Transverse colon (tissue), 4 donors: ENCODE measurements around the gene PRPS1. TPM values are rescaled to one million over a fixed set of nuclear protein-coding genes. Genes with fewer than 3 reads are reported as not detected.
"Not testable (repeated sequence)": the region's sequence is repeated elsewhere in the genome, so short reads cannot be mapped to it uniquely, and the experiment has no call there.

Source experiments
- DNase-seq: peaks from one replicate; pipeline ENCODE4 v3.0.0-alpha.2; 2019
- H3K27ac ChIP-seq, 4 donors: fragments of 200-600 bp; sonication (generic); 2 replicates each; pipeline ENCODE4 v1.5.1; 2016 to 2018; ENCODE audit warnings: inconsistent platforms in 4 of 4
- H3K27me3 ChIP-seq: fragments of 200-600 bp; sonication (generic); 2 replicates; pipeline ENCODE4 v1.5.1; 2017; ENCODE audit warnings: inconsistent platforms
- H3K36me3 ChIP-seq, 4 donors: fragments of 200-600 bp; sonication (generic); 2 replicates each; pipeline ENCODE4 v1.5.1; 2017 to 2019; ENCODE audit warnings: inconsistent platforms in 4 of 4
- H3K4me1 ChIP-seq, 4 donors: fragments of 200-600 bp; sonication (generic); 2 replicates each; pipeline ENCODE4 v1.5.1; 2017 to 2020; ENCODE audit warnings: inconsistent platforms in 4 of 4
- H3K4me3 ChIP-seq, 4 donors: fragments of 200-600 bp; sonication (generic); 1 replicate in 1 of 4; 2 replicates in 3 of 4; pipeline versions ENCODE4 v1.5.1 to v1.6.1; 2017 to 2019; ENCODE audit warnings: inconsistent platforms in 4 of 4
- H3K9me3 ChIP-seq, 2 donors: fragments of 200-600 bp; sonication (generic); 2 replicates each; pipeline ENCODE4 v1.5.1; 2017 to 2019; ENCODE audit warnings: inconsistent platforms in 2 of 2
- EP300 ChIP-seq: sonication (generic); formaldehyde crosslinking; IDR thresholded peaks from one replicate; pipeline ENCODE4 v1.6.1; 2017; ENCODE audit warnings: antibody characterized with exemption, low read depth
- POLR2A ChIP-seq: fragments of 450-650 bp; IDR thresholded peaks from one replicate; pipeline ENCODE4 v1.6.1; 2016; ENCODE audit warnings: antibody characterized with exemption, mild to moderate bottlenecking, moderate library complexity
- POLR2AphosphoS5 ChIP-seq, 3 donors: sonication (generic); formaldehyde crosslinking; IDR thresholded peaks; one replicate each; pipeline ENCODE4 v1.6.1; 2016; ENCODE audit warnings: antibody characterized with exemption in 3 of 3
- WGBS, 2 donors: methylation state at CpG; one replicate each; pipeline ENCODE4 v1.1.5; 2018; ENCODE audit warnings: low coverage in 1 of 2; 5-methylcytosine and 5-hydroxymethylcytosine counted together
- in situ Hi-C, 4 donors: fragments of 200-750 bp; cut with MboI; loops; one replicate each; pipeline versions ENCODE4 v1.15.0 to v1.15.1; 2017; ENCODE audit warnings: low sequenced_read_pairs in 3 of 4, low pct_ligation_motif_present in 1 of 4, low pct_unique_long_range_greater_than_20kb in 1 of 4
- intact Hi-C: fragments of 100-400 bp; cut with DNase I; formaldehyde crosslinking; loops from one replicate; pipeline ENCODE4 v1.15.1; 2023; ENCODE audit warnings: low total_unique reads
- total RNA-seq, 4 donors: library from RNA; depleted of rRNA; stranded (reverse); fragments of >200 nt; gene quantifications; one replicate each; pipeline ENCODE4 v1.1.0, GENCODE V29; 2016
- TF ChIP-seq, protein P1 (sequence below), 5 experiments: fragments of 200-600 bp in 3 of 5; fragments of 450-650 bp in 2 of 5; sonication (generic) in 3 of 5; IDR thresholded peaks; 1 replicate in 2 of 5; 2 replicates in 3 of 5; pipeline ENCODE4 v1.5.1; 2016 to 2017; ENCODE audit warnings: antibody characterized with exemption in 5 of 5, inconsistent platforms in 3 of 5, mild to moderate bottlenecking in 2 of 5, moderate library complexity in 1 of 5

PRPS1 gene
- total RNA-seq, 4 donors from 2014 or later = 1.5 to 16.5 (median 12.4) TPM

- Histone ChIP-seq H3K4me1 (peaks cover 3 to 12% (median 8%) of the 10 kb centered on the region in 4 donors), H3K36me3 (no peaks in the 10 kb centered on the region), H3K27ac (no peak overlapping the region), H3K27me3 (no peaks in the 10 kb centered on the region), H3K4me3 (no peak overlapping the region), H3K9me3 (no peaks in the 10 kb centered on the region)
- TF ChIP-seq, protein P1, sequence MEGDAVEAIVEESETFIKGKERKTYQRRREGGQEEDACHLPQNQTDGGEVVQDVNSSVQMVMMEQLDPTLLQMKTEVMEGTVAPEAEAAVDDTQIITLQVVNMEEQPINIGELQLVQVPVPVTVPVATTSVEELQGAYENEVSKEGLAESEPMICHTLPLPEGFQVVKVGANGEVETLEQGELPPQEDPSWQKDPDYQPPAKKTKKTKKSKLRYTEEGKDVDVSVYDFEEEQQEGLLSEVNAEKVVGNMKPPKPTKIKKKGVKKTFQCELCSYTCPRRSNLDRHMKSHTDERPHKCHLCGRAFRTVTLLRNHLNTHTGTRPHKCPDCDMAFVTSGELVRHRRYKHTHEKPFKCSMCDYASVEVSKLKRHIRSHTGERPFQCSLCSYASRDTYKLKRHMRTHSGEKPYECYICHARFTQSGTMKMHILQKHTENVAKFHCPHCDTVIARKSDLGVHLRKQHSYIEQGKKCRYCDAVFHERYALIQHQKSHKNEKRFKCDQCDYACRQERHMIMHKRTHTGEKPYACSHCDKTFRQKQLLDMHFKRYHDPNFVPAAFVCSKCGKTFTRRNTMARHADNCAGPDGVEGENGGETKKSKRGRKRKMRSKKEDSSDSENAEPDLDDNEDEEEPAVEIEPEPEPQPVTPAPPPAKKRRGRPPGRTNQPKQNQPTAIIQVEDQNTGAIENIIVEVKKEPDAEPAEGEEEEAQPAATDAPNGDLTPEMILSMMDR (IDR thresholded peaks at IDR 0.05) = no peak
- TF ChIP-seq EP300 (no peak), POLR2AphosphoS5 (IDR thresholded peaks at IDR 0.05) (no peak), POLR2A (no peak)
- 42% methylated on average over 5 of the region's 5 CpGs; no CpG with 5 or more reads in 1 of the 2 donors for WGBS, 2 donors
- DNase-seq = no peak
- intact Hi-C loops (no loop called here), in situ Hi-C loops (loop anchor here in 3 of 4 donors (10.0 to 25.0 kb wide), 3 partner anchors 92 to 217 kb away; partner anchors contain the start of genes NCBP2L (in 2 of the 3) and TSC22D3 (in 2 of the 3))
Measured at GRCh38 chrX:107669885-107670628, 41.7 kb downstream of the PRPS1 start.

- 86% methylated on average over 9 of the region's 9 CpGs; no CpG with 5 or more reads in 1 of the 2 donors for WGBS, 2 donors
- intact Hi-C loops, H3K36me3 ChIP-seq, H3K27me3 ChIP-seq, DNase-seq, H3K9me3 ChIP-seq, H3K4me3 ChIP-seq, H3K27ac ChIP-seq: not testable (repeated sequence)
- peaks cover 4 to 16% (median 8%) of the 10 kb centered on the region in 4 donors for H3K4me1 ChIP-seq
- in situ Hi-C loops = loop anchor here in 2 of 4 donors (25.0 kb wide), 2 partner anchors 91 to 216 kb away; no protein-coding TSS in a partner anchor
Measured at GRCh38 chrX:107671256-107671655, 42.9 kb downstream of the PRPS1 start.

GRCh38 chrX:107672955-107673378 is 44.7 kb downstream of the PRPS1 start:
- TF ChIP-seq POLR2AphosphoS5 (IDR thresholded peaks at IDR 0.05) (peak; percentile 38 to 63 (median 47)), EP300 (no peak), POLR2A (peak; percentile 34)
- TF ChIP-seq, protein P1 (IDR thresholded peaks at IDR 0.05) = peak; percentile 60 to 85 (median 66)
- Histone ChIP-seq H3K4me3 (no peak overlapping the region), H3K36me3 (no peaks in the 10 kb centered on the region), H3K27me3 (no peaks in the 10 kb centered on the region), H3K4me1 (peaks cover 4 to 24% (median 11%) of the 10 kb centered on the region in 4 donors), H3K27ac (peak overlapping the region; percentile 88 to 96 (median 92)), H3K9me3 (no peaks in the 10 kb centered on the region)
- intact Hi-C loops = loop anchor here (2.0 kb wide), 1 partner anchor 104 kb away; the partner anchor contains the start of gene NCBP2L
- in situ Hi-C loops = loop anchor here in 2 of 4 donors (25.0 kb wide), 2 partner anchors 89 to 214 kb away; no protein-coding TSS in a partner anchor
- WGBS, 2 donors = 14% methylated on average over 9 of the region's 9 CpGs; no CpG with 5 or more reads in 1 of the 2 donors
- peak; percentile 87 for DNase-seq

GRCh38 chrX:107673431-107673830 is 45.1 kb downstream of the PRPS1 start:
- Histone ChIP-seq H3K4me3 (no peak overlapping the region), H3K27ac (peak overlapping the region; percentile 88 to 96 (median 92)), H3K9me3 (no peaks in the 10 kb centered on the region), H3K4me1 (peaks cover 4 to 28% (median 11%) of the 10 kb centered on the region in 4 donors), H3K27me3 (no peaks in the 10 kb centered on the region), H3K36me3 (no peaks in the 10 kb centered on the region)
- WGBS, 2 donors = 75% methylated on average over 6 of the region's 6 CpGs; no CpG with 5 or more reads in 1 of the 2 donors
- in situ Hi-C loops (loop anchor here in 2 of 4 donors (25.0 kb wide), 2 partner anchors 89 to 214 kb away; no protein-coding TSS in a partner anchor), intact Hi-C loops (loop anchor here (2.0 kb wide), 1 partner anchor 103 kb away; the partner anchor contains the start of gene NCBP2L)
- no peak for DNase-seq
- TF ChIP-seq EP300 (no peak), POLR2A (no peak), POLR2AphosphoS5 (IDR thresholded peaks at IDR 0.05) (no peak)
- TF ChIP-seq, protein P1 (IDR thresholded peaks at IDR 0.05) = no peak
